Measurements from ENCODE around the gene IPO11. TPM values are rescaled to one million over a fixed set of nuclear protein-coding genes. Genes with fewer than 3 reads are reported as not detected.
"Not testable (repeated sequence)": the region's sequence is repeated elsewhere in the genome, so short reads cannot be mapped to it uniquely, and the experiment has no call there.

Gene IPO11
- total RNA-seq, 1 experiment from 2014 or later, result 36.6 TPM

DNA sequence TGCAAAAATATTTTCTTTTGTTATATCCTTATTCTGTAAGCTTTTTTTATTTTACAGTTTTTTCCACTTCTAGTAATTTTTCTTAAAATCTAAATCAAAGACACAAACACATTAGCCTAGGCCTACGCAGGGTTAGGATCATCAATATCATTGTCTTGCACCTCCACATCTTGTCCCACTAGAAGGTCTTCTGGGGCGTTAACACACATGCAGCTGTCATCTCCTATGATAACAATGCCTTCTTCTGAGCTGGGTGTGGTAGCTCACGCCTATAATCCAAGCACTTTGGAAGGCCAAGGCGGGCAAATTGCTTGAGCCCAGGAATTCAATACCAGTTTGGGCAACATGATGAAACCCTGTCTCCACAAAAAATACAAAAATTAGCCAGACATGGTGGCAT lies 87.2 kb downstream of the IPO11 start:
- POLR2A ChIA-PET, result interaction anchor here (0.6 kb wide), 2 partner anchors 10 to 126 kb away, joined by 3 read pairs; no protein-coding TSS in a partner anchor

DNA sequence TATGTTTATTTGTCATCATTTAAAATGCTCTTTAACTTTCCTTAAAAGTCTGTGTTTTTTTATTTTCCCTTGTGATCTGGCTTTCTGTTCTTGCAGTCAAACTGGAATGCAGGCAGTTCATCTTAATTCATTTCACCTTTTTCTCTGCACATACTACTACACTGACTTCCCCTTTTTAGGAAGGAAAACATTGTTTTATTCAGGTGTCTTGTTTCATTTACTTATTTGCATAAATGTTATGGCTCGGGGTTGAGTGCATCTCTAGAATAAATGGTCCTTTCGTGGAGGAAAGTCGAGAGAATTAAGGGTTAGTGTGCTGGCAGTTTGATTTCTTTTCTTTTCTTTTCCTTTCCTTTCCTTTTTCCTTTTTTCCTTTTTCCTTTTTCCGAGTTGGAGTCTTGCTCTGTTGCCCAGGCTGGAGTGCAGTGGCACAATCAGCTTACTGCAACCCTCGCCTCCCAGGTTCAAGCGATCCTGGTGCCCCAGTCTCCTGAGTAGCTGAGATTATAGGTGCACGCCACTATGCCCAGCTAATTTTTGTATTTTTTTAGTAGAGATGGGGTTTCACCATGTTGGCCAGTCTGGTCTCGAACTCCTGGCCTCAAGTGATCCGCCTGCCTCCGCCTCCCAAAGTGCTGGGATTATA lies 90.0 kb downstream of the IPO11 start:
- H3K9me3 Mint-ChIP-seq (ENCODE audit: unreplicated experiment), result no peaks in the 10 kb centered on the region
- TF ChIP-seq, protein P1, sequence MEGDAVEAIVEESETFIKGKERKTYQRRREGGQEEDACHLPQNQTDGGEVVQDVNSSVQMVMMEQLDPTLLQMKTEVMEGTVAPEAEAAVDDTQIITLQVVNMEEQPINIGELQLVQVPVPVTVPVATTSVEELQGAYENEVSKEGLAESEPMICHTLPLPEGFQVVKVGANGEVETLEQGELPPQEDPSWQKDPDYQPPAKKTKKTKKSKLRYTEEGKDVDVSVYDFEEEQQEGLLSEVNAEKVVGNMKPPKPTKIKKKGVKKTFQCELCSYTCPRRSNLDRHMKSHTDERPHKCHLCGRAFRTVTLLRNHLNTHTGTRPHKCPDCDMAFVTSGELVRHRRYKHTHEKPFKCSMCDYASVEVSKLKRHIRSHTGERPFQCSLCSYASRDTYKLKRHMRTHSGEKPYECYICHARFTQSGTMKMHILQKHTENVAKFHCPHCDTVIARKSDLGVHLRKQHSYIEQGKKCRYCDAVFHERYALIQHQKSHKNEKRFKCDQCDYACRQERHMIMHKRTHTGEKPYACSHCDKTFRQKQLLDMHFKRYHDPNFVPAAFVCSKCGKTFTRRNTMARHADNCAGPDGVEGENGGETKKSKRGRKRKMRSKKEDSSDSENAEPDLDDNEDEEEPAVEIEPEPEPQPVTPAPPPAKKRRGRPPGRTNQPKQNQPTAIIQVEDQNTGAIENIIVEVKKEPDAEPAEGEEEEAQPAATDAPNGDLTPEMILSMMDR (IDR thresholded peaks at IDR 0.05; ENCODE audit: unreplicated experiment), result no peak
- BruUV-seq (replicated peaks), result no TSS peak
- DNase-seq (ENCODE audit: unreplicated experiment), result no peak
- no peaks in the 10 kb centered on the region for H3K4me1 Mint-ChIP-seq (ENCODE audit: insufficient read depth, unreplicated experiment)
- no peak overlapping the region for H3K4me3 Mint-ChIP-seq (ENCODE audit: unreplicated experiment)
- H3K36me3 Mint-ChIP-seq (ENCODE audit: insufficient read depth, unreplicated experiment), result peaks cover 33% of the 10 kb centered on the region
- peak overlapping the region; percentile 36 for H3K27ac Mint-ChIP-seq (ENCODE audit: low read depth, unreplicated experiment)
- H3K27me3 Mint-ChIP-seq (ENCODE audit: insufficient read depth, unreplicated experiment), result no peaks in the 10 kb centered on the region
- ChIA-PET CTCF (interaction anchor here (0.6 kb wide), 1 partner anchor 45 kb away, joined by 3 read pairs; no protein-coding TSS in a partner anchor), POLR2A (no interaction called here)
- intact Hi-C loops (cut with micrococcal nuclease), result no loop called here

More for the DNA sequence above, 87.2 kb downstream of the IPO11 start:
- H3K4me3 Mint-ChIP-seq (ENCODE audit: unreplicated experiment), result no peak overlapping the region
- TF ChIP-seq, protein P1 (IDR thresholded peaks at IDR 0.05; ENCODE audit: unreplicated experiment), result no peak
- no peak for DNase-seq (ENCODE audit: unreplicated experiment)
- intact Hi-C loops (cut with micrococcal nuclease), result no loop called here
- CTCF ChIA-PET, result no interaction called here
- no peak overlapping the region for H3K27ac Mint-ChIP-seq (ENCODE audit: low read depth, unreplicated experiment)
- no peaks in the 10 kb centered on the region for H3K27me3 Mint-ChIP-seq (ENCODE audit: insufficient read depth, unreplicated experiment)
- no TSS peak for BruUV-seq (replicated peaks)
- H3K36me3 Mint-ChIP-seq (ENCODE audit: insufficient read depth, unreplicated experiment), result peaks cover 48% of the 10 kb centered on the region
- no peaks in the 10 kb centered on the region for H3K9me3 Mint-ChIP-seq (ENCODE audit: unreplicated experiment)
- no peaks in the 10 kb centered on the region for H3K4me1 Mint-ChIP-seq (ENCODE audit: insufficient read depth, unreplicated experiment)

GRCh38 chr5:62504129-62504528 lies 91.6 kb downstream of the IPO11 start:
- H3K27ac Mint-ChIP-seq (ENCODE audit: low read depth, unreplicated experiment), result no peak overlapping the region
- no peaks in the 10 kb centered on the region for H3K4me1 Mint-ChIP-seq (ENCODE audit: insufficient read depth, unreplicated experiment)
- DNase-seq (ENCODE audit: unreplicated experiment), result no peak
- TF ChIP-seq, protein P1 (IDR thresholded peaks at IDR 0.05; ENCODE audit: unreplicated experiment), result no peak
- POLR2A ChIA-PET, result no interaction called here
- no peak overlapping the region for H3K4me3 Mint-ChIP-seq (ENCODE audit: unreplicated experiment)
- peaks cover 30% of the 10 kb centered on the region for H3K36me3 Mint-ChIP-seq (ENCODE audit: insufficient read depth, unreplicated experiment)
- BruUV-seq (replicated peaks), result no TSS peak
- peaks cover 5% of the 10 kb centered on the region for H3K9me3 Mint-ChIP-seq (ENCODE audit: unreplicated experiment)
- H3K27me3 Mint-ChIP-seq (ENCODE audit: insufficient read depth, unreplicated experiment), result no peaks in the 10 kb centered on the region
- intact Hi-C loops (cut with micrococcal nuclease), result no loop called here
- CTCF ChIA-PET, result no interaction called here

GRCh38 chr5:62506659-62507460 lies 94.3 kb downstream of the IPO11 start:
- no peak overlapping the region for H3K4me3 Mint-ChIP-seq (ENCODE audit: unreplicated experiment)
- ChIA-PET CTCF (interaction anchor here (0.7 kb wide), 1 partner anchor 26 kb away, joined by 3 read pairs; no protein-coding TSS in a partner anchor), POLR2A (no interaction called here)
- no peak for DNase-seq (ENCODE audit: unreplicated experiment)
- no peak overlapping the region for H3K27ac Mint-ChIP-seq (ENCODE audit: low read depth, unreplicated experiment)
- no peaks in the 10 kb centered on the region for H3K4me1 Mint-ChIP-seq (ENCODE audit: insufficient read depth, unreplicated experiment)
- no TSS peak for BruUV-seq (replicated peaks)
- peaks cover 25% of the 10 kb centered on the region for H3K36me3 Mint-ChIP-seq (ENCODE audit: insufficient read depth, unreplicated experiment)
- TF ChIP-seq, protein P1 (IDR thresholded peaks at IDR 0.05; ENCODE audit: unreplicated experiment), result no peak
- peaks cover 5% of the 10 kb centered on the region for H3K9me3 Mint-ChIP-seq (ENCODE audit: unreplicated experiment)
- intact Hi-C loops (cut with micrococcal nuclease), result no loop called here
- H3K27me3 Mint-ChIP-seq (ENCODE audit: insufficient read depth, unreplicated experiment), result no peaks in the 10 kb centered on the region

GRCh38 chr5:62508760-62509159 lies 96.2 kb downstream of the IPO11 start:
- H3K4me1 Mint-ChIP-seq (ENCODE audit: insufficient read depth, unreplicated experiment); CTCF ChIA-PET; H3K27ac Mint-ChIP-seq (ENCODE audit: low read depth, unreplicated experiment); intact Hi-C loops (cut with micrococcal nuclease); DNase-seq (ENCODE audit: unreplicated experiment); H3K27me3 Mint-ChIP-seq (ENCODE audit: insufficient read depth, unreplicated experiment); BruUV-seq (replicated peaks); H3K4me3 Mint-ChIP-seq (ENCODE audit: unreplicated experiment); H3K9me3 Mint-ChIP-seq (ENCODE audit: unreplicated experiment): not testable (repeated sequence)
- H3K36me3 Mint-ChIP-seq (ENCODE audit: insufficient read depth, unreplicated experiment), result peaks cover 13% of the 10 kb centered on the region
- POLR2A ChIA-PET, result interaction anchor here (0.5 kb wide), 1 partner anchor 52 kb away, joined by 3 read pairs; no protein-coding TSS in a partner anchor

All from MCF 10A (cell line).